ENCODE results near the gene KCTD15. TPM values are rescaled to one million over a fixed set of nuclear protein-coding genes. Genes with fewer than 3 reads are reported as not detected.

KCTD15 gene
- total and polyA plus RNA-seq, 10 of the 15 experiments (the other 5 are each of a cell fraction or from before 2014, with no cell fraction given), result not detected

DNA sequence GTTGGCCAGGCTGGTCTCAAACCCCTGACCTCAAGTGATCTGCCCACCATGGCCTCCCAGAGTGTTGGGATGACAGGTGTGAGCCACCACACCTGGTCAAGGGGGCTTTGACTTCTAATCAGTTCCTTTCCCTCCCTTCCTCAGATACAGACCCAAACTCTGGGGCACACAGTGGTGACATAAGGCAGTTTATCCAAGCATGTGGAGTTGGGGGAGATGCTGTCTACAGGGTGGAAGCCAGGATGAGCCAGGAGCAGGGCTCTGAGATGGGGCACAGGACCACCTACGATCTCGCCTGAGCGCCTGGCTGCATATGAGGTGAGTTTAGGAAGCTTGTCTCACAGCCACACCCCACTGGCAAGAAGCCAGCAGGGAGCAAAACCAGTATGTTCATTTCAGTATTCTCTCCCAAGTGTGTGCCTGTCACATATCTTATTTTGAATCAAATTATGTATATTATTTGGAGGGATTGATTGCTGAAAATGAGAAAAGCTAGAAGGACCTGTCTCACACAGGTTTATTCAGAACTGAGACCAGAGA, 67.7 kb downstream of the KCTD15 start (continued):
- TF ChIP-seq CUX1 (IDR thresholded peaks at IDR 0.05; ENCODE audit: insufficient replicate concordance, low read depth, low read length) (no peak), CREB1 (IDR thresholded peaks at IDR 0.05; ENCODE audit: low read depth) (no peak), BMI1 (IDR thresholded peaks at IDR 0.05; ENCODE audit: borderline replicate concordance) (no peak), TCF7 (IDR thresholded peaks at IDR 0.05; ENCODE audit: borderline replicate concordance) (no peak), POU2F2 (IDR thresholded peaks at IDR 0.05; ENCODE audit: borderline replicate concordance, low read depth, low read length) (no peak), HDGF (IDR thresholded peaks at IDR 0.05) (no peak), CBFB (IDR thresholded peaks at IDR 0.05; ENCODE audit: low read depth) (no peak), HCFC1 (IDR thresholded peaks at IDR 0.05; ENCODE audit: low read length) (no peak)
- TF ChIP-seq, protein P1, sequence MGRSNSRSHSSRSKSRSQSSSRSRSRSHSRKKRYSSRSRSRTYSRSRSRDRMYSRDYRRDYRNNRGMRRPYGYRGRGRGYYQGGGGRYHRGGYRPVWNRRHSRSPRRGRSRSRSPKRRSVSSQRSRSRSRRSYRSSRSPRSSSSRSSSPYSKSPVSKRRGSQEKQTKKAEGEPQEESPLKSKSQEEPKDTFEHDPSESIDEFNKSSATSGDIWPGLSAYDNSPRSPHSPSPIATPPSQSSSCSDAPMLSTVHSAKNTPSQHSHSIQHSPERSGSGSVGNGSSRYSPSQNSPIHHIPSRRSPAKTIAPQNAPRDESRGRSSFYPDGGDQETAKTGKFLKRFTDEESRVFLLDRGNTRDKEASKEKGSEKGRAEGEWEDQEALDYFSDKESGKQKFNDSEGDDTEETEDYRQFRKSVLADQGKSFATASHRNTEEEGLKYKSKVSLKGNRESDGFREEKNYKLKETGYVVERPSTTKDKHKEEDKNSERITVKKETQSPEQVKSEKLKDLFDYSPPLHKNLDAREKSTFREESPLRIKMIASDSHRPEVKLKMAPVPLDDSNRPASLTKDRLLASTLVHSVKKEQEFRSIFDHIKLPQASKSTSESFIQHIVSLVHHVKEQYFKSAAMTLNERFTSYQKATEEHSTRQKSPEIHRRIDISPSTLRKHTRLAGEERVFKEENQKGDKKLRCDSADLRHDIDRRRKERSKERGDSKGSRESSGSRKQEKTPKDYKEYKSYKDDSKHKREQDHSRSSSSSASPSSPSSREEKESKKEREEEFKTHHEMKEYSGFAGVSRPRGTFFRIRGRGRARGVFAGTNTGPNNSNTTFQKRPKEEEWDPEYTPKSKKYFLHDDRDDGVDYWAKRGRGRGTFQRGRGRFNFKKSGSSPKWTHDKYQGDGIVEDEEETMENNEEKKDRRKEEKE (IDR thresholded peaks at IDR 0.05), result no peak

Measured in GM12878 (cell line).